GM19099 (cell line): ENCODE results near the gene NT5C3A.
A peak's percentile ranks its signal among the peaks of the same experiment; 100 is the strongest.

Experiments
- POLR2A ChIP-seq: IDR thresholded peaks from 3 replicates; pipeline ENCODE4 v1.6.1; 2011; ENCODE audit warnings: low read depth; ENCODE audit not compliant: insufficient read length; ENCODE audit errors: extremely low read depth

Gene NT5C3A

DNA sequence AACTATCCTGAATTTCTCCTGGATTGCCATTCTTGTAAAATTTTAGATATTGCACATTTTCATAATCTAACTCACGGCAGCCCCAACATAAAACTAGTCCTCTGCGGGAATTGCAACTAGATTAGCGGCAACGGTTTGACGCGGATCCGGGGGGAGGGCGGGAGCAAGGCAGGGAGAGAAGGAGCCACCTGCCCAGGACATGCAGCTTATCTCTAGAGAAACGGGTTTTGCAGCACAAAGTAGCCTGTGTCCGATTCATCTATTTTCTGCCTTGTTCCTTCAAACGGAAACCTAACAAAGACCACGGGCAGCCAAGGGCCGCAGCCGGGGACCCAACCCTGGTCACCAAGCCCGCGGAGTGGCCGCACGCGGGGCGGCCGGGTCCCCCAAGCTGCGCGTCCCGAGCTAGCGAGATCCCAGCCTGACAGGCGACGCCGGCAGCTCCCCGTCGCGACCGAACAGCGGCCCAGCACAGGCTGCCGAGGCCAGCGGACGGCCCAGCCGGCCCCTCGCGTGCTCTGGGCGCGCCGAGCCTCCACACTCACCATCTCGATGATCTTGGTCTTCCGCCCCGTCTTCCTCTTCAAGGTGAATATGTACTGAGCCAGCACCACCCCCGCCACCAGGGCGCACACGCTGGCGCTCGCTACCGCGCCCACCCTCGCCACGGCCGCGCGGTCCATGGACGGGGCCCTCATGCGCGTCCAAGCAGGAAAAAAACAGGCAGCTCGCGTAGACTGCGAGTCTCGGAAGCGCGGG lies at the start of gene NT5C3A:
Gene NT5C3A (minus strand): TSS at position 754 of the 759 bp plus-strand sequence. CDS start 71 bp downstream, at position 683.
- TF ChIP-seq POLR2A, result peak; percentile 61

DNA sequence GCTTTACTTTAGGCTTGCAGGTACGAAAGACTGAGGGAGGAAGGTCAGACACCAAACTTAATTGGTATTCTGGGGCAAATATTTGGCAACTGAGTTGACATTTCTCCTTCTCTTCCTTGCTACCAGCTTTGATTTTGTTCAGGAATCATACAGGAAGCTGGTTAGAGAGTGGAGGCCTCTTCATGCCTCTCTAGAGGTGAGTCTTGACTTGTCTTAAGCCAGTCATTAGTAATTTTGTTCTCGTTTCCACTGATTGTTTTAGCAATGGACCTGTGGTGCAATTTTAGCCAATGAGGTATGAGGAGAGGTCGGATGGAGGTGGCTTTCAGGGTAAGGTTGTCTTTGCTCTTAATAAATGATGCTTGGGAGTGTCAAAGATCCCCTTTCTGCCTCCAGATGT lies 49.0 kb upstream of the NT5C3A start:
- TF ChIP-seq POLR2A, result no peak

DNA sequence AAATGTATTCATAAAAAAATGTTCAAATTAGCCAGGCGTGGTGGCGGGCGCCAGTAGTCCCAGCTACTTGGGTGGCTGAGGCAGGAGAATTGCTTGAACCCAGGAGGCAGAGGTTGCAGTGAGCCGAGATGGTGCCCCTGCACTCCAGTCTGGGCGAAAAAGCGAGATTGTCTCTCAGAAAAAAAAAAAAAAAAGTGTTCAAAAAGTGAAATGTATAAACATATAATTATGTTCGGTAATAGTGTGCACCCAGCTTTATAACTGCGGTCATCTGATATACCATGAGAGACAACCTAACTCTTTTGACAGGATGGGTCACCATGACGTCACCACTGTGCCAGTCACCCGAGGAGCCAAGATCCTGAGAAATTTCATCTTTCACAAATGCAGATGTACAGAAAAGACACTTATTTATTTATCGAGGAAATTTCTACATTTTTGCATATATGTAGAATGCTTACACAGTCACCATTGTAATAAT lies 47.2 kb upstream of the NT5C3A start:
- no peak for TF ChIP-seq POLR2A

DNA sequence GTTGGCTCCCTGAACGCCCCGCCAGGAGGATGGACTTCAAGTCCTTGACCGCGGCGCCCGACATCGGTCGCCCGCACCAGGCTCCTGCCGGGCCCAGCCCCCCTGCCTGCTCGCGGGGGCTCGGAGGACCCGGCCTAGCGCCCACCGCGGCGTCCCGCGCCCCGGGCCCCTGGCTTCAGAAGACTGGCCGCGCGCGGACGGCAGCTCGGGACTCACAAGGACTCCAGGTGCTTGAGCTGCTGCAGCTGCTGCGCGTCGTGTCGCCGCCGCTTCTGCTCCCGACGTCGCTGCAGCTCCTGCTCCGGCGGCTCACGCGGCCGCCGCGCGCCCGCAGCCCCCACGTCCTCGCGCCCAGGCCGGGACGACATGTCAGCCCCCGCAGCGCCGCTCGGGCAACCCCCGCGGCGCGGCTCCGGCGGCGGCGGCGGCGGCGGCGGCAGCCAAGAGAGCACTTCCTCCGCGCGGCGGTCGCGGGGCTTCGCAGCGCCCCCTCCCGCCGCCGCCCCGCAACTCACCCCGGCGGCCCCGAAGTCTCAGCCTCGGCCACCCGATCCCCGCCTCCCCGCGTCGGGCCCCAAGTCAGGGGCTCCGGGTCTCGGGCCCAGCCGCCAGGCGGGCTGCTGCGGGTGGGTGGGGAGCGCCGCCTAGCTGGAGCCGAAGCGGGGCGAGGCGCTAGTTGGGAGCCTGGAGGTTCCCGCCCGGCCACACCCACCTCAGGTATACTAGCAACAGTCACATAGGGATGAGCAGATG lies 46.6 kb upstream of the NT5C3A start, which contains the start of gene RP9:
Gene RP9 (minus strand): TSS at position 400 of the 753 bp plus-strand sequence. CDS start 32 bp downstream, at position 368.
- peak; percentile 81 for TF ChIP-seq POLR2A

DNA sequence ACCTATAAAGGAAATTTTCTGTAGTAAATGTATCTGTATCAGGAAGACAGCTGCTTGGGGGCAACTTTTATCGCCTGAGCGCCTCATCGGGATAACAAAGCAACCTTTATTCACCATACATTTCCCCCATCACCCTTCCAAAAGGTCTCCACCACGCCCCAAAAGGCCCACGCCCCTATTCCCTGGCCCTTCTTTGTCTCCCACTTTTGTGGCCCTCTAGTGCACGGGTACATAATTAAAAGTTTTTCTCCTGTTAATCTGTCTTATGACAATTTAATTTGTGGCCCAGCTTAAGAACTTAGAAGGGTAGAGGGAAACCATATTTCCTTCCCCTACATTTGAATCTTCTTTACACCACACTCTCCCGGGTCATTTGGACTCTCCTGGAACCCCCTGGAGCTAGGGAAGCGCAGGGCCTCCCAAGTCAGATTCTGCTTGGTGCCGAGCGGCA lies 46.0 kb upstream of the NT5C3A start:
- no peak for TF ChIP-seq POLR2A

DNA sequence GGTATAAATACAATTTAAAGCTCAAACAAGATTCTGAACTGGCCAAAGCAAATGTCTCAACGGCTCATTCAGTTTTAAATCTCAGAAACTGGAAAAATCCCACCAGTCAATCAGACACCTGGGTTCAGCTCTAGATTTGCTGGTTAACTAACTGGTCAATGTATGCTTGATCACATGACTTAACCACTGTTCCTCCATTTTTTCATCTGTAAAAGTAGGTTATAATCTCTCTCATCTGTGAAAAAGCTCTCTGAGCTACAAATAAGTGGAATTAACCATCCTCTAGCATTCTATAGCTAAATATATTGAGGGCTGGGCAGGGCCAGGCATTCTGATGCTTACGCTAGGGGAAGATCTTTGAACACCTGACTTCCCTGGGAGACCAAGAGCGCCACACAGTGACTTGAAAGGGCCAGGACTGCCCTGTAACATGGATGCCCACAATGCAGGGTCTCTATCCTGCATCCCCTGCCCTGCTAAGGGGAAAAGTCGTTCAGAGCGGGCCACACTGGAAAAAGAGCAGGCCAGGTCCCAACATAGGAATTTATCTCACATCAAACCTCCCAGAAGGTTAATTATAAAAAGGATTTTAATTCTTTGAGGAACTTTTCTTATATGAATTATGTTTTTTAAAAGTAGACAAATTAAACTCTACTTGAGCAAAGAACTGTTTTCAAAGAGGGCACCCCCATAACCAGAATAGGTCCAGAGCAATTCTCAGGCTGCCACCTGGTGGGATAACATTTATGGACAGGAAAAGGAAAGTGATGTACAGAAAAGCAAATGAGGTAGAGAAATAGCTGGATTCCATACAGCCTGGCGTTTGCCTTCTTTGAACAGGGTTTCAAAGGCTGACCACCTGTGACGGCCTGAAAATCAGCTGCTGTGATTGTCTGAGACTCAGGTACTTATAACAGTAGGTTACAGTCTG lies 44.8 kb upstream of the NT5C3A start:
- no peak for TF ChIP-seq POLR2A

DNA sequence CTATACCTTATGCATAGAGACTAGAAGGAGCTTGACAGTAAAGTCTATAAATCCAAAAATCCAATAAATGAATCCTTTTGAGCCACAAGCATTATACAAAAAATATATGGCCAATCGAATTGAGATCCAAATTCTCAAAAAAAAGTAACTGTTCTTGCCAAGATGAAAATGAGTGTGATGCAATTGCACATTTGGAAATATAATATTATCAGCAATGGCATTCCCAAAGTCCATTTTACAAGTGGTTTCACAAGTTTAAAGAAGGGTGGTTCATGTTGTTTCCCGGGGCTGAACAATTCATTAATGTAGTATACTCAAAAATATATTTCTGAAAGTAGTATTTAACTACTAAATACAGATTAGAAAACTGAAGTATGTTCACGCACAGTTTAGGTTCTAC lies 39.3 kb upstream of the NT5C3A start:
- no peak for TF ChIP-seq POLR2A

DNA sequence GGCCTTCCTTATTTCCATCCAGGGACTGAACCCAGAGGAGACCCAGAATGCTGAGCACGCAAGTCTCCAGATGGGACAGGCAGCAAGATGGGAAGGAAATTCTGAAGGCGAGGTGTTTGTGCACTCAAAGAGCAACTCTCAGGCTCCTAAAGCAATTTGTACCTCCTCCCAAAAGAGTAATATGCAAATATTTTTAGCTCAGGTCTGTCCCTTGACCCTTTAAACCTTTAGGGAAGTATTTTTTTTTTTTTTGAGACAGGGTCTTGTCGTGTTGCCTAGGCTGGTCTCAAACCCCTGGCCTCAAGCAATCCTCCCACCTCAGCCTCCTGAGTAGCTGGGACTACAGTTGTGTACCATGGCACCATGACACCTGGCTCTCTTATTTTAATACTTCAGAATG lies 38.2 kb upstream of the NT5C3A start:
- TF ChIP-seq POLR2A, result no peak

DNA sequence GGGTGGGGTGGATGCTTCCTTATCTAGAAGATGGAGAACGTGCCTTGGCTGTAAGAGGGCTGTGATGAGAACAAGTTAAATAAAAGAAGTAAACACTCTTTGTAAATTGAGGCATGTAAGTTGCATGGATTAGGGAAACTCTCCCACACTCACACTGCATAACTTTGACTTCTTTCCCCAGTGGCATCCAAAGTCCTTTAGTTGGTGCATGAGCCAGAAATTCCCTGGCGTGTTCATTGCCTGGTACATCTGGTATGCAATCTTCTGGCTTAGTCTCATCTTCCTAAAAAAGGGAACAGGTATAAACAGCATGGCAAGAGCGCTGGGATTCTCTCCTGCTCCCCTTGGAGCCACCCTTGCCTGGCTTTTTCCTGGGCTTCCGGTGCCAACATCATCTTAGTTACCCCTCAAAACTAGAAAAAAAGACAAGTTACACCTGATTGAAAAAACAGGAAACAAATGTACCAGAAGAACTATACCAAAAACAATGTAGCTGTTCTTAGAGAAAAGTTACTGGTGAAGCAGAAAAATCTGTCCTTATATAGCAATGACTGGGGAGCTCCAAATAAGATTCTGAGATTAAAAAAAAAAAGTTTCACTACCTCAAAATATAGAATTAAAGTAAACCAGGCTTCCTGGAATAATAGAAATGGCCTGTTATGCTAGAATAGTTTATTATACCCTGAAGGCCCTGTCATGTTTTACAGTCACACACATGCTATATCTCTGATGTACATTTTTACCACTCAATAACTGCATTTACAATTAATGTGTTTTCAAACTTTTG lies 36.8 kb upstream of the NT5C3A start:
- no peak for TF ChIP-seq POLR2A

DNA sequence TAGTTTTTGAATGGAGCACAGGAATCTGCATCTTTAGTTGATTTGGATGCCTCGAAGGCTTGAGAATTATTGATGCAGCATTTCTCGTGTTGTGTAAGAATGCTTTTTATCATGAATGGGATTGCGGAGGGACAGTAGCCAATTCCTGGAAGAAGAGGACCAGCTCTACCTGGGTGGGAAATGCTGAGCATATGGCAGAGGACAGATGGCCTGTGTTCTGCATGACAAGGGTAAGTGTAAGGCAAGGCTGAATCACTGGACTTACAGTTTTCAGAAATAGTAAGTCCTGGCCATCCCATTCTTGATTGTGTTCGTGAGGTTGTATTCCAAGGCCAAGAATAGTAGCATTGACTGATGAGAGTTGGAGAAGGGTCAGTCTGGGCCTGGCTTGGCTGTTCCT lies 30.7 kb upstream of the NT5C3A start:
- TF ChIP-seq POLR2A, result no peak

DNA sequence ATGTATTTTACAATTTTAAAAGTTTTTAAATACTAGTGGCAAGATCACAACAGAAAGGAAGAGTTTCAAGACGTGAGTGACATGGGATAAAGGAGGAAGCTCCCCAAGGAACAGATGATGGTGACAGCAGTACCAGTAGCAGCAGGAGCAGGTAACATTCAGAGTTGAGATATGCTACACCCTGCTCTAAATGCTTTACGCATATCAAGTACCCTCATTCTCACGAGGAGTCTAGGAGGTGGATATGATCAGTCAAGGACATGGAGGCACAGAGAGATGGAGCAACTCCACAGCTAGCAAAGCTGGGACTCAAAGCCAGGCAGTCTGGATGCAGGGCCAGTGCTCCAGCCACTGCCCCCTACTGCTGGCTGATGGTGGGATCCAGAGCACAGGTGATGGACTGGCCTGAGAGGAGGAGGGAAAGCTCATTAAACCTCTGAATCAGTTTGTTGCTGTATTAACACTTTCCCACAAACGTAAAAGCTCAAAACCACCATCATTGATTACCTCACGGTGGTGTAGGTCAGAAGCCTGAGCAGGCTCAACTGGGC lies 29.1 kb upstream of the NT5C3A start:
- TF ChIP-seq POLR2A, result no peak

DNA sequence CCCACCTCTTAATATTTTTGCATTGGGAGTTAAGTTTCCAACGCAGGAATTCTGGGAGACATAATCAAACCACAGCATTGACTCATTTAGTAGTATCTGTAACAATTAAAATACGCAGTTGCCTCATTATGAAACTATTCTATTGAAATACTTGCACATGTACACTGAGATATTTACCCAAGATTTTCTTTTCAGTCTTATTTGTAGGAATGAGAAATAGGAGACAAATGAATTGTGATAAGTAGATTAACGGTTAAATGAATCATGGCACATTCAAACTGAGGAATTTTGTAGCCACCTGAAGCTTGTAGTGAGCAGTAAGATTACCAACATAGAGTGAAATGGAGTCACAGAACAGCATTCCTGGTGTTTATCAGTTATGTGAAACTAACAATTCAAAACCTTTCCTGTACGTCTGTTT lies 28.5 kb upstream of the NT5C3A start:
- no peak for TF ChIP-seq POLR2A

DNA sequence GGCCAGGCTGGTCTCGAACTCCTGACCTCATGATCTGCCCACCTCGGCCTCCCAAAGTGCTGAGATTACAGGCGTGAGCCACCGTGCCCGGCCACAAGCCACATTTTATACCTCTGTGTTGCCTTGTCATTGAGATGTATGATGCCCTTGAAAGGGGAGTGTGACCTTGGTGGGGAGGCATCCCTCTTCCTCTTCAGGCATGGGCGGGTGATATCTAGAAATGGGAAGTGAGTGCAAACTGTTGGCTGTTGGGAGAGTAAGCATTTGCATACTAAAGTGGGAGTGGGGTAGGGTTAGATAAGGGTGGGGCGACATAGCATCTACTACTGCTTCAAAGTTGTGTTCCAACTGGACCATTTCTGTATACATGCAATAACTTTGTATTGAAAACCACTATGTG lies 26.6 kb upstream of the NT5C3A start:
- TF ChIP-seq POLR2A, result no peak

DNA sequence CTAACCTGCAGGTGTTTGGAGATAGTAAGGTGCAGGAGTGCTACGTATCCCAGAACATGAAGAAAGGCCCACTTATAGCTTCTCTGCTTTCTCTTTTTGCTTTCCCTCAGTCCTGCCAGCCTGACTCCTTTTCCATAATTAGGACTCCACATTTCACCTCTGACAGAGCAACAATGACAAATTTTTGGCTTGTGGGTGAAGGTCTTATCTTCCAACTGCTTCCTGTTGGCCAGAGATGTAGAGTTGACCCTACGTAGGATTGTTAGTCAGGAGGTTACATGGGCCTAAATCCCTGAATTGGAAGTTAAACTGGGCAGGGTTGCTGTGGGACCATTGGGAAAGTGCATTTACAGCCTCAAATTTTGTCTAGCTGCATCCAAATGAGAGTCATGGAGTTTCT lies 25.3 kb upstream of the NT5C3A start:
- TF ChIP-seq POLR2A, result no peak
